Measurements from ENCODE around the gene PIGZ.

DNA sequence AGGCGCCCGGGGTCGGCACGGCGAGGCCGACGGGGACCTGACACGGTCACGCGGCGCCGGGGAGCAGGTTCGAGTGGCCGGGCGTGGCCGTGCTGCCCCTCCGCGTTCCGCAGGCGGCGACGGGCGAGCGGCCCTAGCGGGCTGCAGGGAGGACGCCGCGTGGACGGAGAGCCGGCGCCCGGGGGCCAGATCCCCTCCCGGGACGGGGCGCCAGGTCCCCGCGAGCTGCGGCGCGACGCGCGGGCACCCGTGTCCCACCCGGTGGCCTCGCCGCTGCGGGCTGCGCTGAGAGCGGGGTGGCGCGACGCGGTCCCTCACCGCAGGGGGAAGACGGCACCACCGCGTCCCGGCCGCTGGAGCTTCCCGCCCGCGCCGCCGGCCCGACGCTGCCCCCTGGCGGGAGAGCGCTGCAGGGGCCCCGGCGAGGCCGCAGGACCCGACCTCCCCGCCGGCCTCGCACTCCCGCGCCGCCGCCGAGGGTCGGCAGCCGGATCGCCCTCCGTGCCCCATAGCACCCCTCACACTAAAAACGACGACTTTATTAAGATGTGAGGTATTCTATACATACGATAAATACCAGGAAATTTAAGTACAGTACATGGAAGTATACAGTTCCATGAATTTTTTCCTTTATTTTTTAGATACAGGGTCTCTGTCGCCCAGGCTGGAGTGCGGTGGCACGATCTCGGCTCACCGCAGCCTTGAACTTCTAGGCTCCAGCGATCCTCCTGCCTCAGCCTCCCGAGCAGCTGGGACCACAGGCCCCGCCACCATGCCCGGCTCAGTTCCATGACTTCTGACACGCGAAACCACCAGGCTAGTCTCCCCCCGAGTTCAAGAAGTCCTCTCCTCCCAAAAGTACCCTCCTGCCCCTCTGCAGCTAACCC lies 1.3 kb upstream of the PIGZ start:
- TF ChIP-seq, protein P1, sequence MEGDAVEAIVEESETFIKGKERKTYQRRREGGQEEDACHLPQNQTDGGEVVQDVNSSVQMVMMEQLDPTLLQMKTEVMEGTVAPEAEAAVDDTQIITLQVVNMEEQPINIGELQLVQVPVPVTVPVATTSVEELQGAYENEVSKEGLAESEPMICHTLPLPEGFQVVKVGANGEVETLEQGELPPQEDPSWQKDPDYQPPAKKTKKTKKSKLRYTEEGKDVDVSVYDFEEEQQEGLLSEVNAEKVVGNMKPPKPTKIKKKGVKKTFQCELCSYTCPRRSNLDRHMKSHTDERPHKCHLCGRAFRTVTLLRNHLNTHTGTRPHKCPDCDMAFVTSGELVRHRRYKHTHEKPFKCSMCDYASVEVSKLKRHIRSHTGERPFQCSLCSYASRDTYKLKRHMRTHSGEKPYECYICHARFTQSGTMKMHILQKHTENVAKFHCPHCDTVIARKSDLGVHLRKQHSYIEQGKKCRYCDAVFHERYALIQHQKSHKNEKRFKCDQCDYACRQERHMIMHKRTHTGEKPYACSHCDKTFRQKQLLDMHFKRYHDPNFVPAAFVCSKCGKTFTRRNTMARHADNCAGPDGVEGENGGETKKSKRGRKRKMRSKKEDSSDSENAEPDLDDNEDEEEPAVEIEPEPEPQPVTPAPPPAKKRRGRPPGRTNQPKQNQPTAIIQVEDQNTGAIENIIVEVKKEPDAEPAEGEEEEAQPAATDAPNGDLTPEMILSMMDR (IDR thresholded peaks at IDR 0.05): peak; percentile 96 to 99 (median 98)
- no peak for TF ChIP-seq POLR2AphosphoS5 (IDR thresholded peaks at IDR 0.05)
- peak in 1 of 4 donors; percentile 22 for TF ChIP-seq POLR2A (IDR thresholded peaks at IDR 0.05)
